Breast epithelium (tissue), 3 donors: ENCODE measurements around the gene FOXK1.

Source experiments
- POLR2AphosphoS5 ChIP-seq, 3 donors: sonication (generic); formaldehyde crosslinking; IDR thresholded peaks; one replicate each; pipeline ENCODE4 v1.6.1; 2017; ENCODE audit warnings: antibody characterized with exemption in 3 of 3
- TF ChIP-seq, protein P1 (sequence below), 3 donors: fragments of 450-650 bp; IDR thresholded peaks; one replicate each; pipeline ENCODE4 v1.5.1; 2016 to 2017; ENCODE audit warnings: antibody characterized with exemption in 3 of 3, mild to moderate bottlenecking in 3 of 3, moderate library complexity in 3 of 3

DNA sequence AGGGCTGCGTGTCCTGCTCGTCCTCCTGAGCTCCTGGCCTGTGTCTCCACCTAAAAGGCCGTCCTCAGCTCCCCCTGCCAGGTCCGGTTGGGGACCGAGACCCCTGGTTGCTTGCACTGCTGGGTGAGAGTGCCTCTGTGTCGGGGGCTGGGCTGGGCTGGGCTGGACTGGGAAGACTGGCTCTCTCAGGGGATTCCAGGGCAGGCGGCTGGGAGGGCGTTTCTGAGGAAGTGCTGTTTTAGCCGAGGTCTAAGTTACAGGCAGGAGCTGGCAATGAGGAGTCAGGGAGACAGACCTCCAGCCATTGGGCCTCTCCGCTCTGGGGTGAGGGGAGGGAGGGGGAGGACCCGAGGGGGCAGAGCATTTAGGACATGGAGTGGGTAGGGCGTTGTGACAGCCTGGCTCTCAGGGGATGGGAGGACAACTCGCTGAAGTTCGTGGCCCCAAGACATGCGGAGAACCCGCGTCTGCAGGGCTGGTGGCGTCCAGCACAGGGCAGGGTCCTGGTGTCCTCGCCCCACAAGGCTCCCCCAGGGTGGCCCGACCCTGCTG is 20.9 kb downstream of the FOXK1 start:
- TF ChIP-seq POLR2AphosphoS5 (IDR thresholded peaks at IDR 0.05), result no peak
- TF ChIP-seq, protein P1, sequence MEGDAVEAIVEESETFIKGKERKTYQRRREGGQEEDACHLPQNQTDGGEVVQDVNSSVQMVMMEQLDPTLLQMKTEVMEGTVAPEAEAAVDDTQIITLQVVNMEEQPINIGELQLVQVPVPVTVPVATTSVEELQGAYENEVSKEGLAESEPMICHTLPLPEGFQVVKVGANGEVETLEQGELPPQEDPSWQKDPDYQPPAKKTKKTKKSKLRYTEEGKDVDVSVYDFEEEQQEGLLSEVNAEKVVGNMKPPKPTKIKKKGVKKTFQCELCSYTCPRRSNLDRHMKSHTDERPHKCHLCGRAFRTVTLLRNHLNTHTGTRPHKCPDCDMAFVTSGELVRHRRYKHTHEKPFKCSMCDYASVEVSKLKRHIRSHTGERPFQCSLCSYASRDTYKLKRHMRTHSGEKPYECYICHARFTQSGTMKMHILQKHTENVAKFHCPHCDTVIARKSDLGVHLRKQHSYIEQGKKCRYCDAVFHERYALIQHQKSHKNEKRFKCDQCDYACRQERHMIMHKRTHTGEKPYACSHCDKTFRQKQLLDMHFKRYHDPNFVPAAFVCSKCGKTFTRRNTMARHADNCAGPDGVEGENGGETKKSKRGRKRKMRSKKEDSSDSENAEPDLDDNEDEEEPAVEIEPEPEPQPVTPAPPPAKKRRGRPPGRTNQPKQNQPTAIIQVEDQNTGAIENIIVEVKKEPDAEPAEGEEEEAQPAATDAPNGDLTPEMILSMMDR (IDR thresholded peaks at IDR 0.05), result no peak
